Mesendoderm (in vitro differentiated cells): ENCODE data around the gene BCAR3.

Experiments used
- DNase-seq: peaks from one replicate; pipeline ENCODE4 v3.0.0; 2013
- H2AK5ac ChIP-seq: 2 replicates; pipeline ENCODE4 v1.6.1; 2013; ENCODE audit warnings: low read length, inconsistent platforms
- H2BK120ac ChIP-seq: 2 replicates; pipeline ENCODE4 v1.6.1; 2013; ENCODE audit warnings: low read depth, mild to moderate bottlenecking, low read length, moderate library complexity, mixed read lengths
- H2BK15ac ChIP-seq: replicated peaks from 2 replicates; pipeline ENCODE4 v1.6.1; 2013; ENCODE audit warnings: low read depth, mild to moderate bottlenecking, moderate library complexity
- H2BK5ac ChIP-seq: 2 replicates; pipeline ENCODE4 v1.6.1; 2013; ENCODE audit warnings: low read length, inconsistent platforms
- H3K18ac ChIP-seq: 2 replicates; pipeline ENCODE4 v1.6.1; 2013; ENCODE audit warnings: mild to moderate bottlenecking, low read length, mixed read lengths
- H3K23ac ChIP-seq: one replicate; pipeline ENCODE4 v1.6.1; 2013; ENCODE audit warnings: low read length
- H3K27ac ChIP-seq: 2 replicates; pipeline ENCODE4 v1.5.1; 2013; ENCODE audit warnings: low read depth, mild to moderate bottlenecking, inconsistent platforms, low read length, moderate library complexity
- H3K27me3 ChIP-seq: 2 replicates; pipeline ENCODE4 v1.6.1; 2013; ENCODE audit warnings: low read length, control low read depth, mild to moderate bottlenecking, inconsistent platforms; ENCODE audit not compliant: insufficient read depth, poor library complexity
- H3K36me3 ChIP-seq: 2 replicates; pipeline ENCODE4 v1.6.1; 2013; ENCODE audit warnings: low read length, inconsistent platforms; ENCODE audit not compliant: control insufficient read depth, insufficient read depth
- H3K4ac ChIP-seq: one replicate; pipeline ENCODE4 v1.6.1; 2013; ENCODE audit warnings: low read depth, mild to moderate bottlenecking, low read length, moderate library complexity
- H3K4me1 ChIP-seq: 2 replicates; pipeline ENCODE4 v1.6.1; 2013; ENCODE audit warnings: low read depth, low read length, inconsistent platforms; ENCODE audit not compliant: control insufficient read depth
- H3K4me2 ChIP-seq: 2 replicates; pipeline ENCODE4 v1.6.1; 2013; ENCODE audit warnings: low read length
- H3K4me3 ChIP-seq: 2 replicates; pipeline ENCODE4 v1.5.1; 2013; ENCODE audit warnings: mild to moderate bottlenecking, low read length
- H3K56ac ChIP-seq: one replicate; pipeline ENCODE4 v1.6.1; 2013; ENCODE audit warnings: low read length
- H3K79me1 ChIP-seq: 2 replicates; pipeline ENCODE4 v1.6.1; 2013; ENCODE audit warnings: low read length, inconsistent platforms
- H3K79me2 ChIP-seq: 2 replicates; pipeline ENCODE4 v1.6.1; 2013; ENCODE audit warnings: mild to moderate bottlenecking, low read length; ENCODE audit not compliant: control insufficient read depth, insufficient read depth
- H3K9ac ChIP-seq: 2 replicates; pipeline ENCODE4 v1.6.1; 2013; ENCODE audit warnings: low read length, inconsistent platforms
- H4K5ac ChIP-seq: one replicate; pipeline ENCODE4 v1.6.1; 2013; ENCODE audit warnings: low read length
- H4K8ac ChIP-seq: one replicate; pipeline ENCODE4 v1.6.1; 2013; ENCODE audit warnings: low read depth, mild to moderate bottlenecking, control low read depth, low read length, moderate library complexity
- WGBS: extraction: QIAGEN DNeasy Blood & Tissue Kit; methylation state at CpG from one replicate; pipeline ENCODE4 v1.1.7; 2013; ENCODE audit warnings: low lambda C conversion rate, missing lambda C conversion rate; ENCODE audit not compliant: insufficient coverage; ENCODE audit errors: extremely low coverage; 5-methylcytosine and 5-hydroxymethylcytosine counted together

BCAR3 gene

DNA sequence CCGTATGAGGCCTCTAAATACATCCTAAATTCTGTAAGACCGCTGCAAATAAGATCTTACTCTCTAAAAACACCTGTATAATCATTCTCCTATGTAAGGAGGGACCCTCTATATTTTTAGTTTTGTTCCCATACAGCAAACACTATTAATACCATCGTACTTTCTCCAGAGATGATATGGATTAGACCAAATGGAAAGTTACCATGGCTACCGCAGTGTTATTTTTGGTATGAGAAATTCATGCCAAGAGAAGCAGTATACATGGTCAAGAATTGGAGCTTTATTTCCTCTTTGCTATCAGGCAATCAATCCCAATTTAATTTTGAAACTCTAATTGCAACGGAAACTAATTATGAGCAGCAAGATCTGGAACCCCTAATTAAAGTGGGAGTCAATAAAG lies 70.0 kb downstream of the BCAR3 start:
- Histone ChIP-seq H3K27ac (no peak overlapping the region), H4K8ac (no peak overlapping the region), H3K9ac (no peak overlapping the region), H3K56ac (no peak overlapping the region), H3K79me1 (peaks cover 44% of the 10 kb centered on the region), H2AK5ac (no peak overlapping the region), H3K4me1 (peaks cover 37% of the 10 kb centered on the region), H3K4ac (no peak overlapping the region), H2BK15ac (no peak overlapping the region), H4K5ac (no peak overlapping the region), H3K79me2 (peaks cover 72% of the 10 kb centered on the region), H3K36me3 (no peaks in the 10 kb centered on the region), H3K4me2 (no peak overlapping the region), H3K4me3 (no peak overlapping the region), H2BK120ac (no peak overlapping the region), H3K18ac (no peak overlapping the region), H2BK5ac (no peak overlapping the region), H3K27me3 (no peaks in the 10 kb centered on the region), H3K23ac (no peak overlapping the region)
- WGBS, result no CpG with 5 or more reads among the region's 5 CpGs
- DNase-seq, result no peak

DNA sequence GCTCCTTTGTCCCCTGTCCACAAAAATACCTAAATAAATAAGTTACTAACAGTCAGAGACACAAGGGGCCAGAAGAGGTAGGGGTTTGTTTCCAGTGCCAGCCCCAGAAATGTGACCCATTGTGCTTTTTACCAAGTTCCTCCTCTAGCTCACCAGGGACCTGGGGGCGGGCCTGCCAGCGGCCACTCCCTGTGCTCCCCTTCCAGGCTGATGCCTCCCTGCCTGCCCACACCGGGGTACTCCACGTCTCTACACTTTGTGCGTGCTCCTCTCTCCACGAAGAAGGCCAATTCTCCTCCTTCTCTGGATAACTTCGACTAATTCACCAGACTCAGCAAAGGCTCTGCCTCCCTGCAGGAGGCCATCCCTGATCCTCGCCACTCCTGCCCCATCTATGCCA lies 72.1 kb downstream of the BCAR3 start:
- Histone ChIP-seq H3K4me3 (no peak overlapping the region), H2AK5ac (no peak overlapping the region), H3K79me1 (peaks cover 50% of the 10 kb centered on the region), H4K8ac (no peak overlapping the region), H3K9ac (no peak overlapping the region), H4K5ac (no peak overlapping the region), H3K79me2 (peaks cover 76% of the 10 kb centered on the region), H2BK5ac (no peak overlapping the region), H3K36me3 (no peaks in the 10 kb centered on the region), H3K4me1 (peaks cover 27% of the 10 kb centered on the region), H3K23ac (no peak overlapping the region), H3K27ac (no peak overlapping the region), H2BK120ac (no peak overlapping the region), H3K4ac (peak overlapping the region; percentile 58), H2BK15ac (no peak overlapping the region), H3K56ac (no peak overlapping the region), H3K27me3 (no peaks in the 10 kb centered on the region), H3K4me2 (no peak overlapping the region), H3K18ac (no peak overlapping the region)
- no peak for DNase-seq
- no CpG with 5 or more reads among the region's 8 CpGs for WGBS

DNA sequence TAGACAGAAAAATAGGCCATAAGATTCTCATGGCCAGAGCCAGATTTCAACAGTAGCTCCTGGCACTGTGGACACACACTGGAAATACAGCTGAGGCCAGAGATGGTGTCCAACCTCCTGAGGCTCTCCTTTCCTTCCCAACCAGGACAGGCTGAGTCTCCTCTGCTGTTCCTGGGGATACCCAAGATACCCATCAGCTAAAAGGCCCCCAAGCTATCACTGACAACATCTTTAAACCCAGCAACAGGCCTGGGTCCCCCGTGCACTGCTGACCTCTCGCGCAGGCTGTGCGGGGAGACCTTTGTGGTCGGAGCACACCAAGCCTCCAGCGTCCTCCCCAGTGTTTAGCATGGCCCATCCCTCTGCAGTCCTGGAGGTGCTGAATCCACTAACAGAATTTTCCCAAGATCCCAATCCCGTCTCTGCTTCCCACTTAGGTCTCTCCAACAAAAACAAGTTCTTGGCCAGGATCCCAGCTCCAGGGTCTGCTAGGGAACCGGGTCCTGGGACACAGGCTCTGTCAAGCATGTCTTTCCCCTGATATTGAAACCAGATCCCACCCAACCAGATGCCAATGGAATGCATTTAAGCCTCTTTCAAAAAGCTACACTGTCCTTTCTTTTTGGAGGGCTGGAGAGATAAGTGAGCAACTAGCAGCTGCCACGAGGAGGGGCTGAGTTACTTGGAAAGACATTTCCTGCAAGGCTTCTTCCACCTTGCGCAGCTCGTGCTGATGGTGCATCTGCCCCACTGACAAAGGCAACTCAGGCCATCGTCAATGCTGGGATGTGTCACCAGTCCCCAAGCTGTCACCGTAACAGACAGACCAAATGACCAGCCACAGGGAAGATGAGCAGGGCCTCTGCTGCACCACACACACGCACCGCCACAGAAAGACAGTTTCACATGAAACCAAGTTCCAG lies 73.2 kb downstream of the BCAR3 start:
- Histone ChIP-seq H3K9ac (peak overlapping the region; percentile 3), H3K4ac (no peak overlapping the region), H3K23ac (no peak overlapping the region), H3K36me3 (no peaks in the 10 kb centered on the region), H3K4me1 (peaks cover 19% of the 10 kb centered on the region), H2AK5ac (no peak overlapping the region), H2BK5ac (no peak overlapping the region), H2BK120ac (no peak overlapping the region), H3K4me2 (no peak overlapping the region), H3K79me2 (peaks cover 70% of the 10 kb centered on the region), H2BK15ac (no peak overlapping the region), H3K4me3 (no peak overlapping the region), H4K8ac (no peak overlapping the region), H3K56ac (peak overlapping the region; percentile 17), H3K27me3 (no peaks in the 10 kb centered on the region), H3K18ac (no peak overlapping the region), H3K79me1 (peaks cover 48% of the 10 kb centered on the region), H3K27ac (no peak overlapping the region), H4K5ac (no peak overlapping the region)
- DNase-seq, result peak; percentile 67
- no CpG with 5 or more reads among the region's 15 CpGs for WGBS

DNA sequence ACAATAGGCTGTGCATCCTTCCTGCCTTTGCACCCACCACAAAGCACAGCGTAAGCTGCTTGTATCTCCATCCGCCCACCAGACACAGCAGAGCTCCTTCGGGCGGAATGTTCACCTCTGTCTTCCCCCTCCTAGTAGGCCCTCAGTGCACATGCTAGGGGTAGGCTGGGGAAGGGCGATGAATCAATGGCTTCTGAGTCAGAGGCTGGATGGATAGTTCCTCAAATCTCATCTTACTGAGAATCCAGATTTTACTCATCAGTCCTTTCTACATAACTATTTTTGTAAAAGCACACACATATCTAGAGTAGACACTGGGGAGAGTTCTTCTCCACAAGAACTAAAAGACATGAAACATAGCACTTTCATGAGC lies 73.8 kb downstream of the BCAR3 start:
- H3K36me3 ChIP-seq, result no peaks in the 10 kb centered on the region
- no peaks in the 10 kb centered on the region for H3K27me3 ChIP-seq
- H3K4me2 ChIP-seq, result no peak overlapping the region
- H3K4ac ChIP-seq, result no peak overlapping the region
- H2BK15ac ChIP-seq, result no peak overlapping the region
- H3K9ac ChIP-seq, result no peak overlapping the region
- no peak overlapping the region for H4K8ac ChIP-seq
- no peak for DNase-seq
- no peak overlapping the region for H3K18ac ChIP-seq
- H3K27ac ChIP-seq, result no peak overlapping the region
- peaks cover 51% of the 10 kb centered on the region for H3K79me1 ChIP-seq
- peaks cover 19% of the 10 kb centered on the region for H3K4me1 ChIP-seq
- no peak overlapping the region for H2AK5ac ChIP-seq
- H3K4me3 ChIP-seq, result no peak overlapping the region
- H3K79me2 ChIP-seq, result peaks cover 68% of the 10 kb centered on the region
- no peak overlapping the region for H2BK5ac ChIP-seq
- H2BK120ac ChIP-seq, result no peak overlapping the region
- no peak overlapping the region for H3K56ac ChIP-seq
- no peak overlapping the region for H3K23ac ChIP-seq
- H4K5ac ChIP-seq, result no peak overlapping the region
- no CpG with 5 or more reads among the region's 5 CpGs for WGBS

DNA sequence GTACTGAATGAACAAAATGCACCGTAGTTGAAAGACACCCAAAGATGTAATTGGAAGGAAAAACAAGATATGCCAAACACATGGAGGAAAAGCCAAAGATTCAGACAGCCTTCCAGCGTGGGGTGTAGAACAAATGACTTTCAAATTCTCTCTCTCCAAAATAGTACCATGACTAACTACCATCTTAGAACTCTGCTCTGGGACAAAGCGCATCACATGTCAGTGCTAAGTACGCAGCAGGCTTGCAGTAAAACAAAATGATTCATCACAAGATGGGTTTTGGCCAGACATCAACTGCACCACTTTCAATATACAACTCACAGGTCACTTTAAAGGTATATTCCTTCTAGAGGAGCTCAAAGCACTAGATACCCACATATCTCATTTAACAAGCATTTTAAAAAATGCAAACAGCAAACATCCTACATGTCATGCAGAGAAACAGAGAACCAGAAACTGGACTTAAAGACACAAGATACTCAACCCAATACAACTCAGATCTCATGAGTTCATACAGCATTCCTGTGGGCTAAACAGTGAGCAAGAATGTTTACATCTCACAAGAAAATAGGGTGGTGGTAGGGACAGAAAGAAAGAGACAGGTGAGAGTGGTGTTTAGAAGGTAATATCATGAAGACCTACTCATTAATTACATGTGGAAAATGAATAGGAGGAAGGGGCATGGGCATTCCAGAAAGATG lies 75.7 kb downstream of the BCAR3 start:
- Histone ChIP-seq H3K36me3 (no peaks in the 10 kb centered on the region), H2AK5ac (no peak overlapping the region), H3K4ac (no peak overlapping the region), H2BK5ac (no peak overlapping the region), H3K4me2 (no peak overlapping the region), H2BK120ac (no peak overlapping the region), H4K8ac (no peak overlapping the region), H3K56ac (no peak overlapping the region), H3K79me2 (peaks cover 63% of the 10 kb centered on the region), H3K23ac (no peak overlapping the region), H3K27me3 (no peaks in the 10 kb centered on the region), H3K9ac (no peak overlapping the region), H2BK15ac (no peak overlapping the region), H3K79me1 (peaks cover 51% of the 10 kb centered on the region), H3K27ac (no peak overlapping the region), H3K4me1 (peaks cover 19% of the 10 kb centered on the region), H4K5ac (no peak overlapping the region), H3K18ac (no peak overlapping the region), H3K4me3 (no peak overlapping the region)
- no peak for DNase-seq
- no CpG with 5 or more reads among the region's 4 CpGs for WGBS
